ENCODE data around the gene VAV1. TPM values are rescaled to one million over a fixed set of nuclear protein-coding genes. Genes with fewer than 3 reads are reported as not detected.

Gene VAV1, protein sequence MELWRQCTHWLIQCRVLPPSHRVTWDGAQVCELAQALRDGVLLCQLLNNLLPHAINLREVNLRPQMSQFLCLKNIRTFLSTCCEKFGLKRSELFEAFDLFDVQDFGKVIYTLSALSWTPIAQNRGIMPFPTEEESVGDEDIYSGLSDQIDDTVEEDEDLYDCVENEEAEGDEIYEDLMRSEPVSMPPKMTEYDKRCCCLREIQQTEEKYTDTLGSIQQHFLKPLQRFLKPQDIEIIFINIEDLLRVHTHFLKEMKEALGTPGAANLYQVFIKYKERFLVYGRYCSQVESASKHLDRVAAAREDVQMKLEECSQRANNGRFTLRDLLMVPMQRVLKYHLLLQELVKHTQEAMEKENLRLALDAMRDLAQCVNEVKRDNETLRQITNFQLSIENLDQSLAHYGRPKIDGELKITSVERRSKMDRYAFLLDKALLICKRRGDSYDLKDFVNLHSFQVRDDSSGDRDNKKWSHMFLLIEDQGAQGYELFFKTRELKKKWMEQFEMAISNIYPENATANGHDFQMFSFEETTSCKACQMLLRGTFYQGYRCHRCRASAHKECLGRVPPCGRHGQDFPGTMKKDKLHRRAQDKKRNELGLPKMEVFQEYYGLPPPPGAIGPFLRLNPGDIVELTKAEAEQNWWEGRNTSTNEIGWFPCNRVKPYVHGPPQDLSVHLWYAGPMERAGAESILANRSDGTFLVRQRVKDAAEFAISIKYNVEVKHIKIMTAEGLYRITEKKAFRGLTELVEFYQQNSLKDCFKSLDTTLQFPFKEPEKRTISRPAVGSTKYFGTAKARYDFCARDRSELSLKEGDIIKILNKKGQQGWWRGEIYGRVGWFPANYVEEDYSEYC
- total RNA-seq (10 to 100 TPM in 1 of 2 donors, 1 to 10 TPM in 1; 8.2 to 20.1 TPM), polyA plus RNA-seq (1 to 10 TPM; 1.9 to 9.9 TPM)
- long read RNA-seq, donor 1, partial matches to known transcripts = 9 of 13 reads
- long read RNA-seq, donor 1, other reads (novel, unspliced or antisense) = 0 of 13 reads
- long read RNA-seq, donor 2, partial matches to known transcripts = 1 of 9 reads
- long read RNA-seq, donor 2, other reads (novel, unspliced or antisense) = 6 of 9 reads

GRCh38 chr19:6772028-6772865 is at the start of gene VAV1:
Gene VAV1 (plus strand): TSS chr19:6772708. CDS start chr19:6772808, 100 bp downstream.
- peak; percentile 45 for ATAC-seq (ENCODE audit: low FRiP score)
- no peaks in the 10 kb centered on the region for H3K9me3 ChIP-seq (ENCODE audit: control insufficient read depth, low read length)
- WGBS, 2 donors = 59 to 60% methylated on average over 19 to 25 of the region's 25 CpGs
- no peak within 1 kb of the TSS for H3K27ac ChIP-seq (ENCODE audit: low read depth in 1 of 2, low read length in 2 of 2)
- H3K36me3 ChIP-seq (ENCODE audit: control insufficient read depth in 1 of 2, insufficient read depth in 2 of 2, low read length in 1 of 2) = no peaks in the 10 kb centered on the region
- peak; percentile 79 to 86 for DNase-seq
- H3K4me1 ChIP-seq (ENCODE audit: control insufficient read depth in 1 of 2, insufficient read depth in 2 of 2, low read length in 2 of 2) = no peaks in the 10 kb centered on the region
- intact Hi-C loops (cut with DNase I) = no loop called here
- no peaks in the 10 kb centered on the region for H3K27me3 ChIP-seq (ENCODE audit: control insufficient read depth in 1 of 2, insufficient read depth in 2 of 2, low read length in 1 of 2)
- no peak within 1 kb of the TSS for H3K4me3 ChIP-seq (ENCODE audit: low read length in 2 of 2)

GRCh38 chr19:6723108-6723618 is 49.3 kb upstream of the VAV1 start:
- DNase-seq = peak in 1 of 2 donors; percentile 52
- intact Hi-C loops (cut with DNase I) = no loop called here
- WGBS, 2 donors = 24 to 26% methylated on average over 13 of the region's 13 CpGs
- no peaks in the 10 kb centered on the region for H3K27me3 ChIP-seq (ENCODE audit: control insufficient read depth in 1 of 2, insufficient read depth in 2 of 2, low read length in 1 of 2)
- ATAC-seq (ENCODE audit: low FRiP score) = peak; percentile 39
- H3K27ac ChIP-seq (ENCODE audit: low read depth in 1 of 2, low read length in 2 of 2) = no peak overlapping the region
- no peak overlapping the region for H3K4me3 ChIP-seq (ENCODE audit: low read length in 2 of 2)
- H3K4me1 ChIP-seq (ENCODE audit: control insufficient read depth in 1 of 2, insufficient read depth in 2 of 2, low read length in 2 of 2) = no peaks in the 10 kb centered on the region
- no peaks in the 10 kb centered on the region for H3K9me3 ChIP-seq (ENCODE audit: control insufficient read depth, low read length)
- H3K36me3 ChIP-seq (ENCODE audit: control insufficient read depth in 1 of 2, insufficient read depth in 2 of 2, low read length in 1 of 2) = no peaks in the 10 kb centered on the region

DNA sequence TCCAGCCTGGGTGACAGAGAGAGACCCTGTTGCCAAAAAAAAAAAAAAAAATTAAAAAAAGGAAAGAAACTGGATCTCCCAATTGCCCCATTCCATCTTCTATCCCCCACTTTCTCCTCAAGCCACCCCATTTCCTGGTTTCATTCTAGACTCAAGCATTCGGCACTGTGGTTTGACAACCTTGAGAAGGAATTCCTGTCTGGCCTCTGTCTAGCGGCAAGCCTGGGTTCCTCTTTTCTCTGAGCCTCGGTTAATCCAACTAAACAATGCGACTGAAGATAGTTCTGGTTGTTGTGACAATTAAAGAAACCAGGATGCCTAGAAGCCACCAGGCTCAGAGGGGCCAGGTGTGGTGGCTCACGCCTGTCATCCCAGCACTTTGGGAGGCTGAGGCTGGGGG is 48.8 kb upstream of the VAV1 start:
- WGBS, 2 donors = 77 to 80% methylated on average over 5 of the region's 5 CpGs
- H3K4me3 ChIP-seq (ENCODE audit: low read length in 2 of 2) = no peak overlapping the region
- no peaks in the 10 kb centered on the region for H3K36me3 ChIP-seq (ENCODE audit: control insufficient read depth in 1 of 2, insufficient read depth in 2 of 2, low read length in 1 of 2)
- H3K27ac ChIP-seq (ENCODE audit: low read depth in 1 of 2, low read length in 2 of 2) = no peak overlapping the region
- no peaks in the 10 kb centered on the region for H3K9me3 ChIP-seq (ENCODE audit: control insufficient read depth, low read length)
- ATAC-seq (ENCODE audit: low FRiP score) = no peak
- intact Hi-C loops (cut with DNase I) = no loop called here
- peak; percentile 44 to 56 for DNase-seq
- H3K4me1 ChIP-seq (ENCODE audit: control insufficient read depth in 1 of 2, insufficient read depth in 2 of 2, low read length in 2 of 2) = no peaks in the 10 kb centered on the region
- no peaks in the 10 kb centered on the region for H3K27me3 ChIP-seq (ENCODE audit: control insufficient read depth in 1 of 2, insufficient read depth in 2 of 2, low read length in 1 of 2)

GRCh38 chr19:6724631-6725492 is 47.6 kb upstream of the VAV1 start:
- no peak for ATAC-seq (ENCODE audit: low FRiP score)
- intact Hi-C loops (cut with DNase I) = no loop called here
- no peak overlapping the region for H3K4me3 ChIP-seq (ENCODE audit: low read length in 2 of 2)
- WGBS, 2 donors = 66 to 70% methylated on average over 15 of the region's 15 CpGs
- H3K4me1 ChIP-seq (ENCODE audit: control insufficient read depth in 1 of 2, insufficient read depth in 2 of 2, low read length in 2 of 2) = no peaks in the 10 kb centered on the region
- no peak overlapping the region for H3K27ac ChIP-seq (ENCODE audit: low read depth in 1 of 2, low read length in 2 of 2)
- no peaks in the 10 kb centered on the region for H3K36me3 ChIP-seq (ENCODE audit: control insufficient read depth in 1 of 2, insufficient read depth in 2 of 2, low read length in 1 of 2)
- peak; percentile 31 to 50 for DNase-seq
- H3K27me3 ChIP-seq (ENCODE audit: control insufficient read depth in 1 of 2, insufficient read depth in 2 of 2, low read length in 1 of 2) = no peaks in the 10 kb centered on the region
- H3K9me3 ChIP-seq (ENCODE audit: control insufficient read depth, low read length) = no peaks in the 10 kb centered on the region

GRCh38 chr19:6725513-6726231 is 46.8 kb upstream of the VAV1 start:
- H3K27ac ChIP-seq (ENCODE audit: low read depth in 1 of 2, low read length in 2 of 2) = no peak overlapping the region
- DNase-seq (no peak), ATAC-seq (ENCODE audit: low FRiP score) (no peak)
- no peaks in the 10 kb centered on the region for H3K27me3 ChIP-seq (ENCODE audit: control insufficient read depth in 1 of 2, insufficient read depth in 2 of 2, low read length in 1 of 2)
- H3K9me3 ChIP-seq (ENCODE audit: control insufficient read depth, low read length) = no peaks in the 10 kb centered on the region
- 80 to 81% methylated on average over 16 of the region's 16 CpGs for WGBS, 2 donors
- H3K36me3 ChIP-seq (ENCODE audit: control insufficient read depth in 1 of 2, insufficient read depth in 2 of 2, low read length in 1 of 2) = no peaks in the 10 kb centered on the region
- no peak overlapping the region for H3K4me3 ChIP-seq (ENCODE audit: low read length in 2 of 2)
- H3K4me1 ChIP-seq (ENCODE audit: control insufficient read depth in 1 of 2, insufficient read depth in 2 of 2, low read length in 2 of 2) = no peaks in the 10 kb centered on the region
- intact Hi-C loops (cut with DNase I) = no loop called here

DNA sequence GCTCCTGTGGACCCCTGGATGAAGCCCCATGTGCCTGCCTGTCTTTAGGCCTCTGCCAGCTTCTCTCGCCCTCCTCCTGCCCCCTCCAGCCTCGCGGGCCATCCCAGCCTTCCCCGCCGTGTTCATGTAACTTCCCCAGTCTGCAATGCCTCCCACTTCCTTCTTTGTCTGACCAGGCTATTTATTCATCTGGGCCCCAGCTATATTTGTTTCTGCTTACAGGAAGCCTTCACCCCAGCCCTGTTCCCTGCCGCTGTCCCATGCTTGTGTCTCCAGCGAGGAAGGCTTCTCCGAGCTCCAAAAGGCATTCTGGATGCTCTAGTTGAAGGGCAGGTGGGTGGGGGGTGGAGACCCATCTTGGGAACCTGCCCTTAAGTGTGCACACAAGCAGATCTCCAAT is 44.2 kb upstream of the VAV1 start:
- Histone ChIP-seq H3K27ac (ENCODE audit: low read depth in 1 of 2, low read length in 2 of 2) (no peak overlapping the region), H3K36me3 (ENCODE audit: control insufficient read depth in 1 of 2, insufficient read depth in 2 of 2, low read length in 1 of 2) (peaks cover 0 to 3% of the 10 kb centered on the region in 2 donors), H3K4me1 (ENCODE audit: control insufficient read depth in 1 of 2, insufficient read depth in 2 of 2, low read length in 2 of 2) (no peaks in the 10 kb centered on the region), H3K9me3 (ENCODE audit: control insufficient read depth, low read length) (no peaks in the 10 kb centered on the region), H3K4me3 (ENCODE audit: low read length in 2 of 2) (no peak overlapping the region), H3K27me3 (ENCODE audit: control insufficient read depth in 1 of 2, insufficient read depth in 2 of 2, low read length in 1 of 2) (no peaks in the 10 kb centered on the region)
- 21 to 30% methylated on average over 7 to 8 of the region's 8 CpGs for WGBS, 2 donors
- peak in 1 of 2 donors; percentile 81 for DNase-seq
- ATAC-seq (ENCODE audit: low FRiP score) = no peak
- intact Hi-C loops (cut with DNase I) = no loop called here

- H3K4me3 ChIP-seq (ENCODE audit: low read length in 2 of 2) = no peak overlapping the region
- H3K27me3 ChIP-seq (ENCODE audit: control insufficient read depth in 1 of 2, insufficient read depth in 2 of 2, low read length in 1 of 2) = no peaks in the 10 kb centered on the region
- WGBS, 2 donors = 87 to 92% methylated on average over 23 of the region's 23 CpGs
- H3K4me1 ChIP-seq (ENCODE audit: control insufficient read depth in 1 of 2, insufficient read depth in 2 of 2, low read length in 2 of 2) = no peaks in the 10 kb centered on the region
- no peak for ATAC-seq (ENCODE audit: low FRiP score)
- H3K27ac ChIP-seq (ENCODE audit: low read depth in 1 of 2, low read length in 2 of 2) = no peak overlapping the region
- no peaks in the 10 kb centered on the region for H3K9me3 ChIP-seq (ENCODE audit: control insufficient read depth, low read length)
- no peak for DNase-seq
- intact Hi-C loops (cut with DNase I) = loop anchor here in 1 of 2 donors (10.0 kb wide), 2 partner anchors 95 to 205 kb away; no protein-coding TSS in a partner anchor
- H3K36me3 ChIP-seq (ENCODE audit: control insufficient read depth in 1 of 2, insufficient read depth in 2 of 2, low read length in 1 of 2) = peaks cover 0 to 3% of the 10 kb centered on the region in 2 donors
These were observed 42.8 kb upstream of the VAV1 start for GRCh38 chr19:6729573-6730152.
